HG03060 (cell line): ENCODE data around the gene RNGTT.
"Not testable (repeated sequence)": the region's sequence is repeated elsewhere in the genome, so short reads cannot be mapped to it uniquely, and the experiment has no call there.

Source experiments
- ATAC-seq: cut with Tn5 transposase; IDR thresholded peaks from one replicate; pipeline ENCODE4 v1.9.1; 2021; ENCODE audit warnings: low read depth, moderate number of reproducible peaks; ENCODE audit not compliant: unreplicated experiment

Gene RNGTT

DNA sequence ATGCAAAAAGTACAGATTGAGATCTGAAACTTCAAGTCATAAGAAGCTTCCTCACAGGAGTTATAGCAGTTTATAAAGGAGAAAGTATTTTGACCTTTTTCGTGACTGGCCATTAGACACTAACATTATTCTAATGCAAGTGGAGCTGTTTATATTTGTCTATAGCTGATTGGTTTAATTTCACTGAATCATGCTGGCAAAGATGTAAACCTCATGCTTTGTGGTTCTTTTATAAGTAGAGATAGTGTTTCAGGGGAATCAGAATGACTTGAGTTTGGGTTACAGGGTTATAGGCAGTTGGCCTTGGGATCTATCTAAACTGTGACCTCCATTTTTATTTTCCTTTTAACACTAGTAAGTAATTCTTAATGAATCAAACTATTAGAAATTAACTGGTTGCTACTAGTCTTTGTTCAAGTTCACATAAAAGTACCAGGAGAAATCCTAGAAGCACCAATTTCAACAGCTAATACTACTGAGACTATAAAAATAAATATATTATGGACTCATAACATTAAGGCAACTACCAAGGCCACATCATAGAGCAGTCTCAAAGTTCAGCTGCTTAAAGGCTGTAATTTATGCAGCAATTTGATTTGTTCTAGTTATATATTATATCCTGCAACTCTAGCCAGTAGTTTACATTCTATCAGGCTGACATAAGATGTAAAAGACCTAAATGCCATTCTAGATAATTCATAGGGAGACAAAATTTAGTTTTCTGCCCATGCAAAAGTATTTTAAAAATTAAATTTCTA lies 94.0 kb downstream of the RNGTT start:
- no peak for ATAC-seq

DNA sequence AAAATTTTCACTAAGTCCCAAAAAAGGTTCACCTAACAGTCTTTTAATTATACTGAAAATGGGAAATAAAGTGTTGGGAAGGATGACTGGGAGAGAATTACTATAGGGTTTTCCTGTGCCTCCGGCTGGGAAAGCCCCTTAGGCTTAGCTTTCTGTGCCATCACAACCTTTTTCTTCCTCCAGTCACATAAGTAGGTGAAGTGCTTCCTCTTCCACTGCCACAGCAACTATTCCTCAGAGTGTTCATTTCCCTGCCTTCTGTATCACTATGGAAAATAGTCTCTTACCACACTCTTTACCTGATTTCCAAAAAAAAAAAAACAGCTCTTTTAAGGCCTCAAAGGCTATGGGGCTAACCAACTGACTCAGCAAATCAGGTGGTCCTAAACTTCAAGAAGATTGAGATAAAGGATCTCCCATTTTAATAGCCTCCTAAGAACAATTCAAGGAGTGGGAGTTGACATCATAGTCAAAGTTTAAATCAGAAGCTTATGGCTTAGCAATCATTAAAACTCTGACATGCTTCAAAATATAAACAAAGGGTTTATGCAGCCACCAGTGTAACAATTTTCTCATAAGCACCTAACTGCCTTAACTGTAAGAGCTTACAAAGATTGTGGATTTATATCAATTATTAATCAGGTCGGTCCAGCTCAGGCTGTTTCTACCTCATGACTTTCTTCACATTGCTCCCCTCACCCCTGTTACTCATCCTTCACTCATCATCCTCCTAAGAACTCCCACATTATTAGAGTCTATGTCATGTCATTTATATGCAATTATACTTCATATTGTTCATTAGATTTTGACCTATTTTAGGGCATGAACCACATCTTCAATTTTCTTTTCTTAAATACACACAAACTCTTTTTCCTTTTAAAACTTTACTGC lies 95.3 kb downstream of the RNGTT start:
- no peak for ATAC-seq

DNA sequence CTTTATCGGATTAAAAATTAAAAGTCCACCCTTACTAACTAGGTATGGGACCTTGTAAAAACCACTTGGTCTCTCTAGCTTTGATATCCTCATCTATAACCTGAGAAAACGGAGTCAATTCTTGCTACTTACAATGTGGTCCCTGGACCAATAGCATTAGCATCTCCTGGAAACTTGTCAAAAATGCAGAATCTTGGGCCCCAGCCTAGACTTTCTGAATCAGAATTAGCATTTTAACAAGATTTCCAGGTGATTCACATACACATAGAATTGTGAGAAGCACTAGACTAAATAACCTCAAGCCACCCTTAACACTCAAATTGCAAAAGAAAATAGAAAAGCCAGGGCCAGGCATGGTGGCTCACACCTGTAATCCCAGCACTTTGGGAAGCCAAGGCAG lies 96.6 kb downstream of the RNGTT start:
- ATAC-seq = no peak

DNA sequence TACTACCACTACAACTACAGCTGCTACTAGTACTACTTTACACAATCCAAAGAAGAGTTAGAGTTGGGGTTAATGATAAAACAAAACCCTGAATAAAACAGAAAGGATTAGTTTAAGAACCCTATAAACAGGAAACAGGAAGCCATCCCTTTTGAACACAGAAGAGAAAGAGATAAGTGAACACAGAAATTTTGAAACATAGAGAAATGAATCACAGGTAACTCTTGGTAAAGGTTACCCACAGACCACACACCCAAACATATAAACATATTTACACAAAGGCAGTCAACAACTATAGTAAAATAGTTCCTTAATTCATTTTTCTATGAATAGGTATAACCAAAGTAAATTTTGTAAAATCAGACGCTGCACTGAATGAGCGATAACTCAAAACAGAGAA lies 98.1 kb downstream of the RNGTT start:
- no peak for ATAC-seq

DNA sequence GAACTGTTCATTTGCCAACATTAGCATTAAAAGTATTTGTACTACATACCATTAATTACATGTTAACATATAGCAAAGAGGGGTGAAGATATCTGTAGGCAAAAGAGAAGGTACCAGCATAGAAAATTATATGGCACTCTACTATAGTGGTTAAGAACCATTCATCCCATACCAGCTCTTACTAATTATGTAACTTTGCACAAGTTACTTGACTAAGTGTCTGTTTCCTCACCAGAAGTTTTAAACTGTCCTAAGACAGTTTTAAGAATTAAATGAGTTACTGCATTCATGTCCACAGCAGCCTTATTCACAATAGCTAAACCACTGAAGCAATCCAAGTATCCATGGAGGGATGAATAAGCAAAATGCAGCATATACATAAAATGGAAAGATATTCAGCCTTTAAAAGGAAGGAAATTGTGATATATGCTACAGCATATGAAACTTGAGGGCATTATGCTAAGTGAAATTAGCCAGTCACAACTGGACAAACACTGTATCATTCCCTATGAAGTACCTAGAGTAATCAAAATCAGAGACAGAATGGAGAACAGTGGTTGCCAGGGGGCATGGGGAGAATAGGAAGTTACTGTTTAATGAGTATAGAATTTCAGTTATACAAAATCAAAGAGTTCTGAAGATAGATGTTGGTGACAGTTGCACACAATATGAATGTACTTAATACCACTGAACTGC lies 98.9 kb downstream of the RNGTT start:
- ATAC-seq = no peak

DNA sequence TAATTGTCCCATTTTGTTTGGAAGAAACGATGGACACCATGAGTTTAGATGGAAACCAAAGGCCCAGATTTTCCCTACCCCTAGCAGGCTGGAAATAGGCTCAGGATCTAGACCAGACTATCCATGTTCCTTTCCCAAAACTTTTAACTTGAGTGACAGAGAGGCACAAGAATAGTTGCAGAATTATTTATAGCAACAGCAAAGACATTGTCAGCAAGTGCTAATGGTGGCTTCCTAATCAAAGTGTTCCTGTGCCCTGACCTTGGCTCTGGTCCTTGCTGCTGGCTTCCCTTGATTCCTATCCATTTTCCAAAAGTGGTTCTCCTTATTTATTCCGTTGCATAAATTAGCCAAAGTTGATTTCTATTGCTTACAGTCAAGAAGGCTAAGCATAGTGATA lies 103.1 kb downstream of the RNGTT start:
- ATAC-seq = no peak

DNA sequence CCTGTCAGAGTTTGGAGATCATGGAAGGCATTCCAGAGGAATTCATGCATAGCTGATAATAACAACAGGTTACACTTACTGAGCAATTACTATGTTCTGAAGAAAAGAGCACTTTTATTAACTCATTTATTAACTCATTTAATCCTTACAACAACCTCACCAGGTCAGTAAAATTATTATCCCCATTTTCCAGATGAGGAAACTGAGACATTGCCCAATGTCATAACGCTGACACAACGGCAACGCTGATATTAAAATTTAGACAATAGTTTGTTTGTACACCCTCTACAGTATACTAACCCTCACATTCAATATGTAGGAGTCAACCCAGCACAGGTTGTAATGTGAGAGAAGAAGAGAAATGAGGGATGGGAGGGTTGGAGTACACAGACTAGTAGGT lies 105.0 kb downstream of the RNGTT start:
- ATAC-seq = no peak

DNA sequence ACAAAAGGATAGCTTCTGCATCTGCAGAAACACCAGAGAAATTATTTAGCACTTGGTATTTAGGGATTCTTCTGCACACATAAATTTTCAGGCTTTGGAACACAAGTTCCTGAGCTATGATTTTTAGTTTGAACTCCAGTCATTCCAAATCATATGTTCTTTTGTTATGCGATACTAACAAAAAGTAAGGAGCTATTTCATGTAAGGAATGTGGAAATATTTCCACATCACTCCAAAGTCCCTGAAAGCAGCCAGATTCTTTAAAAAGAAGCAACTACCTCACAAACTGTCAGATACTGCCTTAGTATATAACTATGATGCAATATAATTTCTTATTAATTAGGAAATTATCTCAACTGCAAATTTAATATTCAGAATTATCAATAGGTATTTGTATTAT lies 106.9 kb downstream of the RNGTT start:
- no peak for ATAC-seq

DNA sequence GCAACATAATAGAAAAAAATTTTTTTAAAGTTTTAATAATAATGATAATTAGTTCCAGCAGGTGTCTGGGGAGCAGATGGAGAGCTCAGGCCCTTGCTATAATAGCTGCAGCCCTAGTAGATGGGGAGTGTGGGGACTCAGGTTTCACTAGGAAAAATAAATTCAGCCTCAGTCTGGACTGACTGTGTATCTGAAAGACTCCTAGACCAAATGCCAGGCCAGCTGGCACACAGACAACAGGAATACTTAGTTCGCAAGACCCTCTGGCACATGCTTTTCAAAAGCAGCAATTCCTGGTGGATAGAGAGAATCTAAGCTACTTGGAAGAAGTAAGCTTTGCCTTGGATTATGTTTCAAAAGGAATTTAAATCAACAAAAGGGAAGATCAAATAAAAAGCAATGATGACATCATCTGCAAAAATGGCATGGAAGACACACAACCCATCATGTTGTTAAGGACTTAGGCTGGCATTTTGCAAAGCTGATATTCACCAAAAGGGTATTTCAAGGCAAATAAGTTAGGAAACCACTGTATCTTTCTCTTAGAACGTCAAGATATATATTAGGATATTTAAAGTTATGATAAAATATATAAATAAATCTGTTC lies 107.8 kb downstream of the RNGTT start:
- ATAC-seq = no peak

DNA sequence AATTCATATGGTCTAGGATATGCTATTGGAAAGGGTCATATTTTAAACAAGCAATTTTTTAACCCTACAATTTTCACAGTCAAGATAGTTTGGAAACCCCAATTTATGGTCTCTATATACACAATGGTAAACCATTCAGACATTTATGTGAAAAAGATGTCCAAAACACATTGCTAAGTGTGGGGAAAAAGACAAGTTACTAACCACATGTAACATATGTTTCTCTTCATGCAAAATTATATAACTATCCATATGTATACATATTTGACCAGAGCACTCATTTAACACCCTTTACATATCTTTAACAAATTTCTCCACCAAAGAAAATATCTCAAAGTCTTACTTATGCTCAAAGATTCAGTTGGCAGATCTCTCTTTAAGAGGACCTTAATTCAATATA lies 110.6 kb downstream of the RNGTT start:
- ATAC-seq = no peak

DNA sequence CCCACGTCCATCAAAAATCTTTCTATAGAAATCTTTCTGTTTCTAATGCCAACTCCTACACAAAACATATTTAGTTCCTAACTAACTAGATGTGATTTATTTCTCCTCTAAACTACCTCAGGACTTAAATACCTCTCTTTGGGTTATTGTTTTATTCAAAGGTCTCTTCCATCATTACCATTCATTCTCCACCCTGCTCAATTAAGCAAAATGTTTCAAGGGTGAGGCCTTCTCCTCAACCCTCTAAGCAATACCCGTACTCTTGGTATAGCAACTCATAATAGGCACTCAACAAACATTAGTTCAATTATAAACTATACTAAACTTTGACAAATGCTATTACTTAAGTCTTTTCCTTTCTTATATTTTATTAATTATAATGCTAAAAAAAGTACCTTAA lies 111.4 kb downstream of the RNGTT start:
- no peak for ATAC-seq

DNA sequence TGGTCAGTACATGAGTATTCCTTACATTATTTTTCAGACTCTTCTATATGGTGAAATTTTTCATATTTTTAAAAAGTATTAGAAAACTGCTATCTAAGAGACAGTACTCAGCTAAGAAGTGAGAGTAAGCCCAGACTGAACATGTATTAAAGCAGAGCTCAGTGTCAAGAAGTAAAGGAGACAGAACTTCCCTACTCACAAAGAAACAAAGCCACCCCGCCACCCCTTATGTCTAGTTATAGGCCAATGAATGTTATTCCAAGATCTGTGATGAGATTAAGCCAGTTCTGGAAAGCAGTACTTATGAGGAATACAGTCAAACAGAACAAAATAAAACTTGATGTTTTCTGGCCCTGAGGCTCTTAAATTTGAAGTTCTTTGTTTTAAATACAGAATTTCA lies 114.5 kb downstream of the RNGTT start:
- no peak for ATAC-seq

DNA sequence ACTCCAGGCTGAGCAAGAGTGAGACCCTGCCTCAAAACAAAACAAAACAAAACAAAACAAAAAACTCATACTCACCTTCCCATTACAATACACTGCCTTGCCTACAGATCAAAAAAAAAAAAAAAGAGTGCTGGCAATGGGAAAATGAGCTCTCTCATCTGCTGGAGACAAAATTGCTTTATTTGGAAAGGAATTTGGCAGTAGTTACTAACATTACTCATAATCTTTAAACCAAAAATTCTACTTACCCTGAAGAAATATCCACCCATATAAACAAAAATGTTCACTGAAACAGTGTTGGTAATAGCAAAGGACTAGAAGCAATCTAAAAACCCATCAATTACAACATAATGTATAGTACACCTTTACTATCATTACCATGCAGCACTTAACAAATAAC lies 120.4 kb downstream of the RNGTT start:
- ATAC-seq = no peak

DNA sequence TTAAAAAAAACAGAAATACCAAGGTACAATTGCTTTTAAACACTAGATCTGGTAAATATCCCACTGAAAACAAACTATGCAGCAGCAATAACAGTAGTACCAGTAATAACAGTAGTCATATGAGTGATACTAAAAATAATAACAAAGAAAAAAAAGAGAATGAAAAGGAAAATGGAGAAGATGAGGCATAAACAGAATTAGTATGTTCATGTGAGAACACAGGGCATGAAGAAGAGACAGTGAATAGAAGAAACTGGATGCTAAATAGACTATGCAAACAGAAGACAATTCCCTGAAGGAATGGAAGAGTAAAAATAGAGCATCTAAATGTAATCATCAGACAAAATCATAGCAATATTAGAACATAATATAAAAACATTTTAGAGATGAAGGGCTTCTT lies 121.1 kb downstream of the RNGTT start:
- no peak for ATAC-seq

DNA sequence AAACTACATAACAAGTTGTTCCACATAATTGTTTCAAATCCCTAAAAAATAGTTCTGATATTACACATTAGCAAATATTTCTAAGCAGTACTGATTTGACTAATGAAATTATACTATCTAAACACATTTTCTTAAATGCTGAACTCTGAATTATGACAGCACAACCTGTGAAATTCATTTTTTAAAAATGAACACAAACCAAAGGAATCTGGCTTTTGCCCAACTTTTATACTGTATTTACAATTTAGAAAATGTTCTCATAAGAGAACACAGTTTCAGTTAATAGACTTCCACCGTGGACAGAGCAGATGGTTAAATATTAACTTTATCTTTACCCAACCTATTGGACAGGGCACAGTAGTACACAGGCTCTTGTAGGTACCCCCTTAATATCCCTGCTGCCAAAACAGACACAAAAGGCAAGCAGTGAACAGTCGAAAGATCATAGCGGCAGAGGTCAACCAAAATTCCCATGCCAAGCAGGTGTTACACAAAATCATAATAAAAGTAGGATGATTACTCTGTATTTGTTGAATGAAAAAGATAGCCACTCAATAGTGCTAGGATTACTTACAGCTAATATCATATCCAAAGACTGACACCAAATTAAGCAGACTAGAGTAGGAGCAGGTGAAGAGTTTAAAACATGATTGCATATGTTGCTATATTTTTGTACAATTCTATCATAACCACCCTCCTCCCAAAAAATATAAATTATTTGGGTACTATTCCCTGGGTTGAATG lies 122.5 kb downstream of the RNGTT start:
- no peak for ATAC-seq

DNA sequence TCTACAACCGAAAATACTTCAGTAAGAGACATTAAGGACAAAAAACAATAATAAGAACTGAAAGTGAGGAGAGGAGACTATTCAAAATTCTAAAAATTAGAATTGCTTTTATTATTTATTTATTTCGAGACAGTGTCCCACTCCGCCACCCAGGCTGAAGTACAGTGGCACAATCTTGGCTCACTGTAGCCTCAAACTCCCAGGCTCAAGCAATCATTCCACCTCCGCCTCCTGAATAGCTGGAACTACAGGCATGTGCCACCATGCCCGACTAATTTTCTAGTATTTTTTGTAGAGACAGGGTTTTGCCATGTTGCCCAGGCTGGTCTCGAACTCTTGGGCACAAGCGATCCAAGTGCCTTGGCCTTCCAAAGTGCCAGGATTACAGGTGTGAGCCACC lies 123.1 kb downstream of the RNGTT start:
- no peak for ATAC-seq

DNA sequence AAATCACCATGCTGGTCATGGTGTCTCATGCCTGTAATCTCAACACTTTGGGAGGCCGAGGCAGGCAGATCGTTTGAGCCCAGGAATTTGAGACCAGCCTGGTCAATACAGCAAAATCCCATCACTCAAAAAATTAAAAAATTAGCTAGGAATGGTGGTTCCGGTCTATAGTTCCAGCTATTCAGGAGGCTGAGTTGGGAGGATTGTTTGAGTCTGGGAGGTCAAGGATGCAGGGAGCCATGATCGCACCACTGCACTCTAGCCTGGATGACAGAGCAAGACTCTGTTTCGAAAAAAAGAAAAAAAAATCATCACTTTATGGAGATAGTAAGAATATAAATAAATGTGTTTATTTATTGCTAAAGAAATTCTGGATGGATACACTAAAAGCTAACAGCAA lies 124.1 kb downstream of the RNGTT start:
- no peak for ATAC-seq

DNA sequence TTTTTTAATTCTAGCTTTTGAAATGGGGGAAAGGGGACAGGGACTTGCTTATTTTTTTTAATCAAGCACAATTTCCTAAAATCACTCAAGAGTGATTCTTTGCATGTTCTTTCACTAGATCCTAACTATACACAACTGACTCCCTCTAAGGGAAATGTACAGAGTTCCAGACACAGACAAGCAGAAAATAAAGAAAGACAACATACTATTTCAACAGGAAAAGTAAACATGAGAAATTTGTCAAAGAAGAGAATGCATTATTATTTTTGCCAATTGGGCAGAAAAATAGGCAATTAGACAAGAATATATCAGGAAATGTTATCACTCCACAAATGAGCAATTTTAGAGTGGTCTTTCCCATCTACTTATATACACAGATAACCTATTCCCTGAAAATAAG lies 128.2 kb downstream of the RNGTT start:
- ATAC-seq = no peak

DNA sequence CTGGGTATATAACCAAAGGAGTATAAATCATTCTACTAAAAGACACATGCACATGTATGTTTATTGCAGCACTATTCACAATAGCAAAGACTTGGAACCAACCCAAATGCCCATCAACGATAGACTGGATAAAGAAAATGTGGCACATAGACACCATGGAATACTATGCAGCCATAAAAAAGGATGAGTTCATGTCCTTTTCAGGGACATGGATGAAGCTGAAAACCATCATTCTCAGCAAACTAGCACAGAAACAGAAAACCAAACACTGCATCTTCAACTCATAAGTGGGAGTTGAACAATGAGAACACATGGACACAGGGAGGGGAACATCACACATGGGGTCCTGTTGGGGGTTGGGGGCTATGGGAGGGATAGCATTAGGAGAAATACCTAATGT lies 130.3 kb downstream of the RNGTT start:
- ATAC-seq = not testable (repeated sequence)

DNA sequence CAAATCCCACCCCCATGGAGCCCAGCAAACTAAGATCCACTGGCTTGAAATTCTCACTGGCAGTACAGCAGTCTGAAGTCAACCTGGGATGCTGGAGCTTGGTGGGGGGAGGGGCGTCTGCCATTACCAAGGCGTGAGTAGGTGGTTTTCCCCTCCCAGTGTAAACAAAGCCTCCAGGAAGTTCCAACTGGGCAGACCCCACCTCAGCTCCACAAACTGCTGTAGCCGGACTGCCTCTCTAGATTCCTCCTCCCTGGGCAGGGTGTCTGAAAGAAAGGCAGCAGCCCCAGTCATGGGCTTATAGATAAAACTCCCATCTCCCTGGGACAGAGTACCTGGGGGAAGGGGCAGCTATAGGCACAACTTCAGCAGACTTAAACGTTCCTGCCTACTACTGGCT lies 135.8 kb downstream of the RNGTT start:
- not testable (repeated sequence) for ATAC-seq
